Glomerular endothelial cell (primary cell): ENCODE results near the gene ZNF536. TPM values are rescaled to one million over a fixed set of nuclear protein-coding genes. Genes with fewer than 3 reads are reported as not detected.

Experiments
- DNase-seq: peaks from one replicate; pipeline ENCODE4 v3.0.0-alpha.2; 2011; ENCODE audit warnings: low read depth, low spot score; ENCODE audit errors: extremely low read depth
- total RNA-seq: library from RNA; depleted of rRNA; stranded (reverse); fragments of >200 nt; gene quantifications from 2 replicates; pipeline ENCODE4 v1.2.3, GENCODE V29; 2015

The ZNF536 gene
- total RNA-seq, 1 donor from 2014 or later: not detected

- DNase-seq: no peak
Observed at GRCh38 chr19:30555075-30555790, 183.0 kb downstream of the ZNF536 start.

DNA sequence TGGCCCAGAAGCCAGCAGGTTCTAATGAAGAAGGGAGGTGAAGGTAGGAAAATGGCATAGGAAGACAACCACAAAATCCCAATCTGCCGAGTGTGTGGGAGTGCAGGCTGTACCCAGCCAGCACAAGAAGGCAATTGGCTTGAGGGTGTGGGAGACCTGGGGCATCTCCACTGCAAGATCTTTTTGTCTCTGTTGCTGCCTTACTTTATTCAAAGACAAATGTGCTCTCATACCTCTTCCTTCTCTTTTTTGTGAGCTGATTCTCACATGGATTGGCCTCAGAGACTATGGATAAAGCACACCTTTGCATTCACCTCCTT, 183.6 kb downstream of the ZNF536 start:
- DNase-seq: no peak

DNA sequence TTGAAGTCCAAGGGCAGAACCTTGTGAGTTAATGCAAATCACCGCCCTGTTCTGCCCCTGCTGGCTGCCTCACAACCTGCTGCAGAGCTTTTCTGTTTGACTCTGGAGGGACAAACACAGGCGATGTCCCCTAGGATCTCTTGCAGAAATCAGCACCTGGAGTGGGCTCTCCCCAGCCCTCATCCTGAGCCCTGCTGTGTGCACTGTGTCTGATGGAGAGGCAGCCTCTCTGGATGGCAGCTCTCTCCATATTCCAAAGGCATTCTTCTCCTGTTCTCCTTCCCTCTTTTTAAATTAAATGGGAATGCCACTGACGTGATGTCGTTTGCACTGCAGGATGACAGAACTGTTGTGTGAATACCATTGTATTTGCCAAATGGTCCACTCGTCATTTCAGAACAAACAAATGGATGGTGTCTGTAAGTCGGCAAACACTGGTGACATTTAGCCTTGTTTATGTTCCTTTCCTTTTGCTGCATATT, 184.1 kb downstream of the ZNF536 start:
- DNase-seq: no peak

DNA sequence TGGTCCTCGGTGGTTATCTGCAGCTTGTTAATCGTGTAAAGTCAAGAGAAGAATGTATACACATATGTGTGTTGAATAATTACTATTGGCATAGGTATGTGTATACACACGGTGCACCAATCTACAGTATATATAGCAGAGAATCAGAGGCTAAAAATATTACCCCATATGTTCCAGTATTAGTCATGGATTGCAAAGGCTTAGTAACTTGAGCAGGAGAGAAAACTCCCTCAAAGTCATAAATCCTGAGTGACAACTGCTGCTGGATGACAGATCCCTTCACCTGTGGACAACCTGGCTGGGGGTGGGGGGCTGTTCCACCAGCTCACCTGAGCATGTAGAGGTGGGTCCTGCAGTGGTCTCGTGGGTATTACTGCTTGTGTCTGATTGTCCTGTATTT, 185.0 kb downstream of the ZNF536 start:
- no peak for DNase-seq

GRCh38 chr19:30557927-30558557, 185.9 kb downstream of the ZNF536 start:
- DNase-seq: no peak

DNA sequence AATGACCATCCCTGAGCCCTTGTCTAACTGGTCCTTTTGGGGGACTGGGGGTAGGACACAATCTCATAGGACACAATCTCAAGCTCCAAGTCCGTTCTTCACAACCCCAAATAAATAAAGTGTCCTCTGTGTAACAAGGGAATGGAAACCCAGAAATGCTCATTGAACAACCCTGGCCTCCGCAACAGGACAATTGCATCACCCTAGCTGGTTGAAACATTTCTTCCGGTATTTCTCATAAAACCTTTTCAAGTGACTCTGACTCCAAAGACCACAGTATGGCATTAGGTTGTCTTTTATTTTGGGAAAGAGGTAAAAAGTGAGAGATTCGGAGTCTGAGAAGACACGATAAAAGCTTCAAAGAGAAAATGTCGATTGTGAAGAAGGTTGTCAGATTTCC, 186.6 kb downstream of the ZNF536 start:
- DNase-seq: no peak

GRCh38 chr19:30559446-30559845, 187.3 kb downstream of the ZNF536 start:
- DNase-seq: no peak

- no peak for DNase-seq
Observed at GRCh38 chr19:30562981-30563380, 190.8 kb downstream of the ZNF536 start.

- no peak for DNase-seq
Observed at GRCh38 chr19:30563691-30564090, 191.5 kb downstream of the ZNF536 start.

DNA sequence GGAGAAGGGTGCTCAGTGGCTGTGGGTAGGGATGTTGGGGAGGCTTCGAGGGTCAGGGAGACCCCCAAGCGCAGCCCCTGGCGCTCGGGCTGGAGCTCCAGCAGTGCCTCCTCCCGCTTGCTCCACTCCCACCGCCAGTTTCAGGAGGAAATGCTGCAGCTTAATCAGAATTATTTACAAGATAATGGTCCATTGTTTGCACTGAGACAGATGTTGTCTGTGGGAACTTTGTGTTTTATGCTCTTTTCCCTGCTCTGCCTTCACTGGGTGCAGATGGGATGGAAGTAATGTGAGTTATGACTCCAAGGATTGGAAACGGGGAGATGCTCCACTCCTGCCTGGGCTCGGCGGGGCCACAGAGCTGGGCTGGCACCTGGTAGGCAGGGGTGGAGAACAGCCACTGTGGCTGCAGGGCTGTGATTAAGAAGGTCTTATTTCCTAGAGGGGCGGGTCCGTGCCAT, 192.4 kb downstream of the ZNF536 start:
- no peak for DNase-seq

DNA sequence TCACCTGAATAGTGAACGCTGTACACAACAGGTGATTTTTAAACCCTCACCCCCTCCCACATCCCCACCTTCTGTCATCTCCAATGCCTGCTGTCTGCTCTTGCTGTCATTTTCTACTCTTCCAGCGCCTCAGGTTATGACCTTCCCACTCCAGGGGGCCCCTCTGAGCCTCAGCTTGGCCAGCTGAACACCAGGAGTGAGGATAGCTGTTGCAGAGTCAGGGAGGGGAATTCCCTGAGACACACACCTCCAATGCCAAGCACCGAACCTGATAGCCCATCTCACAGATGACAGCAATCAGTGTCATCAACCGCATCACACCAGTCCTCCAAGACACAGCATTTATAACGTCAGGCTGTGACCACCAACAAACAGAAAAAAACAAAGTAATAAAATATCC, 193.5 kb downstream of the ZNF536 start:
- no peak for DNase-seq

GRCh38 chr19:30566681-30567420, 194.7 kb downstream of the ZNF536 start:
- DNase-seq: no peak

- DNase-seq: no peak
Observed at GRCh38 chr19:30567536-30568232, 195.5 kb downstream of the ZNF536 start.

- DNase-seq: no peak
Observed at GRCh38 chr19:30570194-30570593, 198.0 kb downstream of the ZNF536 start.

GRCh38 chr19:30577551-30578105, 205.4 kb downstream of the ZNF536 start:
- DNase-seq: no peak

DNA sequence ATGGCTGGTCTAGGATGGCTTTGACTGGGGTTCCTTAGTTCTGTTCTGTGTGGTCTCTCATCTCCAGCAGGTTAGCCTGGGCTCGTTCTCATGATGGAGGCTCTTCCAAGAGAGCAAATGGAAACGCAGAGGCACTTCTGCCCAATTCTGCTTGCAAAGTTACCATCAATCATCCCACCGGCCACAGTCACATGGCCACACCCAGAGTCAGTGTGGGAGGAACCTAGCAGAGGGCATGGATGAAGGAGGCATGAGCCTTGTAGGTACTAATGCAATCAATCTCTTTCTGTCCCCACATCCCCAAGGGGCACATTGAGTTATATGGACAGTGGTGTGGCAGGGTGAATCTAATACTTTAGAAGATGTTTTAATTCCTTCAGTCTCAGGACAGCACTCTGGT, 207.2 kb downstream of the ZNF536 start:
- DNase-seq: no peak

GRCh38 chr19:30580673-30581072, 208.5 kb downstream of the ZNF536 start:
- no peak for DNase-seq

DNA sequence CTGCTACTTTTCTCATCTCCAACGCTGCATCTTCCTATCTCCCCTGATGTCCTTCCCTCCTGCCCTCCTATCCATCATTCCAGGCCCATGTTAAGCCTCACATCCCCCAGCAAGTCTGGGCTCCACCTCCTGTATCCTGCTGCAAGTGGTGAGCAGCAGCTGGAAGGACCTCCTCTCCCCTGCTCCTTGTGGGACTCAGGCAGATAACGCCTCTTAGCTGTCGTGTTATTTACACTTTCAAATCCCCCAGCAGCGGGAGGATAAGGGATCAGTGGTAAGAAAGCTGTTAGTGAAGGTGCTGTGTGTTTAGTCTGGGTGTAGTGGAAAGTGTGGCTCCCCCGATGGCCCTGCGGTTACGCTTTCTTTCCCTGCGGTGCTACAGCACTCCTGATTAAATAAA, 211.9 kb downstream of the ZNF536 start:
- DNase-seq: no peak

DNA sequence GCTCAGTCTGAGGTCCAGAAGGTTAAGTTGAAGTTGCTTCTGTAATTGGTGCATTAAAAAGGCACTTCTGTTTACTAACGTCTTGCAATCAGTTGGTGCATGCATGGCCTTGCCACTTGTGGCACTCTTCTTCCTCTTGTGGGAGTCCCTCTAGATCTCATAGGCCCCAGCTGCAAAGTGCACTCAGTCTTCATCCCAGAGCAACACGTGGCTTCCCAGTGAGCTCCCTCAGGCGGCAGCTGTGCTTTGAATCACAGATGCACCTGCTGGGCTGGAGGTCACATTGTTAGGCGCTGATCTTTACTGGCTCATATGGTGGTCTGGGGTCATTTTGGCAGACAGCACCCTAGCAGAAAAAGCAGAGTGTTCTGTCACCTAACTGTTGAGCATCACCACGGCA, 215.7 kb downstream of the ZNF536 start:
- DNase-seq: no peak

DNA sequence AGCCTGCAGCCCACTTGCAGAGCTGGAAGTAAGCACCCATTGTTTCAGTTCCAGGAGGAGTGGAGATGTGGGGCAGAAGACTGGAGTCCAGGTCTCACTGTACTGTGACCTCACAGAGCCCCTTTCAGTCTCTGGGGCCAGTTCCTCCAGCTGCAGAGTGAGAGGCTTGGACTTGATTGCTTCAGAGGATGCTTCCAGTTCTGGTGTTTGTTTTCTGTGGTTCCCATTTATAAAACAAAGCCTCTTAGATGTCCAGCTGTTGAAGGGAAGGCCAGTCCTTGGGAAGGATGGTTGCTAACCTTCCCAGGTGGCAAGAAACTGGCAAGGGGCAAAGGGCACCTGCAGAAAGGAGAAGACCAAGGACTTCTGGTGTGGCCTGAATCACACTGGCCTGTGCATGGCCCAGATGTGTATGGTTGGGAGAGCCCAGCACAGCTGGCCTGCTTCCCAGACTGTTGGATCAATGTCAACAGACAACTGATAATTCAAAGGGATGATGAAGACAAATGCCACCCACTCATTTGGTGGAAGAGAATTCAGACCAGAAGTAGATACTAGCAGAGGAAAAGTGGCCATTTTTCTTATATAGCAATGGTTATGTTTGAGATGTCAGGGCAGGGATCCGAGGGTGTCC, 218.5 kb downstream of the ZNF536 start:
- no peak for DNase-seq
